Measurements from ENCODE around the gene TPM1.

Gene TPM1

GRCh38 chr15:63083044-63083443 lies 40.5 kb downstream of the TPM1 start:
- Histone ChIP-seq H3K4me3 (ENCODE audit: low read length) (no peak overlapping the region), H3K9ac (ENCODE audit: low read length) (no peak overlapping the region), H3K36me3 (ENCODE audit: control insufficient read depth, insufficient read depth, low read length, severe bottlenecking) (no peaks in the 10 kb centered on the region), H3K4me1 (ENCODE audit: control insufficient read depth, insufficient read depth, low read length) (peaks cover 3% of the 10 kb centered on the region), H3K27me3 (replicated peaks; ENCODE audit: control insufficient read depth, insufficient read depth, low read length) (no peaks in the 10 kb centered on the region), H3K9me3 (ENCODE audit: control insufficient read depth, low read length) (no peaks in the 10 kb centered on the region)
- DNase-seq (ENCODE audit: low read depth), result no peak

GRCh38 chr15:63083541-63083940 lies 41.0 kb downstream of the TPM1 start:
- no peaks in the 10 kb centered on the region for H3K27me3 ChIP-seq (replicated peaks; ENCODE audit: control insufficient read depth, insufficient read depth, low read length)
- no peak overlapping the region for H3K4me3 ChIP-seq (ENCODE audit: low read length)
- peaks cover 3% of the 10 kb centered on the region for H3K4me1 ChIP-seq (ENCODE audit: control insufficient read depth, insufficient read depth, low read length)
- no peak overlapping the region for H3K9ac ChIP-seq (ENCODE audit: low read length)
- no peaks in the 10 kb centered on the region for H3K36me3 ChIP-seq (ENCODE audit: control insufficient read depth, insufficient read depth, low read length, severe bottlenecking)
- DNase-seq (ENCODE audit: low read depth), result no peak
- H3K9me3 ChIP-seq (ENCODE audit: control insufficient read depth, low read length), result no peaks in the 10 kb centered on the region

GRCh38 chr15:63084806-63085205 lies 42.3 kb downstream of the TPM1 start:
- H3K4me3 ChIP-seq (ENCODE audit: low read length), result no peak overlapping the region
- H3K36me3 ChIP-seq (ENCODE audit: control insufficient read depth, insufficient read depth, low read length, severe bottlenecking), result no peaks in the 10 kb centered on the region
- no peak for DNase-seq (ENCODE audit: low read depth)
- H3K9me3 ChIP-seq (ENCODE audit: control insufficient read depth, low read length), result no peaks in the 10 kb centered on the region
- H3K4me1 ChIP-seq (ENCODE audit: control insufficient read depth, insufficient read depth, low read length), result peaks cover 11% of the 10 kb centered on the region
- no peak overlapping the region for H3K9ac ChIP-seq (ENCODE audit: low read length)
- no peaks in the 10 kb centered on the region for H3K27me3 ChIP-seq (replicated peaks; ENCODE audit: control insufficient read depth, insufficient read depth, low read length)

- no peak for DNase-seq (ENCODE audit: low read depth)
Measured at GRCh38 chr15:63085289-63085688, 42.7 kb downstream of the TPM1 start.

GRCh38 chr15:63086271-63086670 lies 43.7 kb downstream of the TPM1 start:
- no peaks in the 10 kb centered on the region for H3K36me3 ChIP-seq (ENCODE audit: control insufficient read depth, insufficient read depth, low read length, severe bottlenecking)

More at GRCh38 chr15:63085289-63085688, 42.7 kb downstream of the TPM1 start:
- Histone ChIP-seq H3K4me3 (ENCODE audit: low read length) (no peak overlapping the region), H3K36me3 (ENCODE audit: control insufficient read depth, insufficient read depth, low read length, severe bottlenecking) (no peaks in the 10 kb centered on the region), H3K27me3 (replicated peaks; ENCODE audit: control insufficient read depth, insufficient read depth, low read length) (no peaks in the 10 kb centered on the region), H3K4me1 (ENCODE audit: control insufficient read depth, insufficient read depth, low read length) (peaks cover 11% of the 10 kb centered on the region), H3K9ac (ENCODE audit: low read length) (no peak overlapping the region), H3K9me3 (ENCODE audit: control insufficient read depth, low read length) (no peaks in the 10 kb centered on the region)

GRCh38 chr15:63086947-63087346 lies 44.4 kb downstream of the TPM1 start:
- no peak overlapping the region for H3K4me3 ChIP-seq (ENCODE audit: low read length)
- no peaks in the 10 kb centered on the region for H3K27me3 ChIP-seq (replicated peaks; ENCODE audit: control insufficient read depth, insufficient read depth, low read length)
- H3K36me3 ChIP-seq (ENCODE audit: control insufficient read depth, insufficient read depth, low read length, severe bottlenecking), result no peaks in the 10 kb centered on the region
- no peak overlapping the region for H3K9ac ChIP-seq (ENCODE audit: low read length)
- peaks cover 11% of the 10 kb centered on the region for H3K4me1 ChIP-seq (ENCODE audit: control insufficient read depth, insufficient read depth, low read length)
- H3K9me3 ChIP-seq (ENCODE audit: control insufficient read depth, low read length), result no peaks in the 10 kb centered on the region
- peak; percentile 33 for DNase-seq (ENCODE audit: low read depth)

More at GRCh38 chr15:63086271-63086670, 43.7 kb downstream of the TPM1 start:
- H3K27me3 ChIP-seq (replicated peaks; ENCODE audit: control insufficient read depth, insufficient read depth, low read length), result no peaks in the 10 kb centered on the region
- no peak overlapping the region for H3K4me3 ChIP-seq (ENCODE audit: low read length)
- DNase-seq (ENCODE audit: low read depth), result no peak
- H3K9ac ChIP-seq (ENCODE audit: low read length), result no peak overlapping the region
- H3K4me1 ChIP-seq (ENCODE audit: control insufficient read depth, insufficient read depth, low read length), result peaks cover 11% of the 10 kb centered on the region
- no peaks in the 10 kb centered on the region for H3K9me3 ChIP-seq (ENCODE audit: control insufficient read depth, low read length)

GRCh38 chr15:63088533-63089245 lies 46.1 kb downstream of the TPM1 start:
- no peaks in the 10 kb centered on the region for H3K9me3 ChIP-seq (ENCODE audit: control insufficient read depth, low read length)
- H3K4me1 ChIP-seq (ENCODE audit: control insufficient read depth, insufficient read depth, low read length), result peaks cover 11% of the 10 kb centered on the region
- H3K9ac ChIP-seq (ENCODE audit: low read length), result no peak overlapping the region
- no peak for DNase-seq (ENCODE audit: low read depth)
- no peaks in the 10 kb centered on the region for H3K36me3 ChIP-seq (ENCODE audit: control insufficient read depth, insufficient read depth, low read length, severe bottlenecking)
- no peaks in the 10 kb centered on the region for H3K27me3 ChIP-seq (replicated peaks; ENCODE audit: control insufficient read depth, insufficient read depth, low read length)
- no peak overlapping the region for H3K4me3 ChIP-seq (ENCODE audit: low read length)

GRCh38 chr15:63089260-63090043 lies 46.9 kb downstream of the TPM1 start:
- Histone ChIP-seq H3K4me1 (ENCODE audit: control insufficient read depth, insufficient read depth, low read length) (peaks cover 17% of the 10 kb centered on the region), H3K36me3 (ENCODE audit: control insufficient read depth, insufficient read depth, low read length, severe bottlenecking) (no peaks in the 10 kb centered on the region), H3K9ac (ENCODE audit: low read length) (no peak overlapping the region), H3K9me3 (ENCODE audit: control insufficient read depth, low read length) (no peaks in the 10 kb centered on the region), H3K4me3 (ENCODE audit: low read length) (no peak overlapping the region), H3K27me3 (replicated peaks; ENCODE audit: control insufficient read depth, insufficient read depth, low read length) (no peaks in the 10 kb centered on the region)
- peak; percentile 72 for DNase-seq (ENCODE audit: low read depth)

GRCh38 chr15:63090472-63090871 lies 47.9 kb downstream of the TPM1 start:
- H3K27me3 ChIP-seq (replicated peaks; ENCODE audit: control insufficient read depth, insufficient read depth, low read length), result no peaks in the 10 kb centered on the region
- peaks cover 17% of the 10 kb centered on the region for H3K4me1 ChIP-seq (ENCODE audit: control insufficient read depth, insufficient read depth, low read length)
- H3K9ac ChIP-seq (ENCODE audit: low read length), result no peak overlapping the region
- no peaks in the 10 kb centered on the region for H3K36me3 ChIP-seq (ENCODE audit: control insufficient read depth, insufficient read depth, low read length, severe bottlenecking)
- no peak overlapping the region for H3K4me3 ChIP-seq (ENCODE audit: low read length)
- no peak for DNase-seq (ENCODE audit: low read depth)
- H3K9me3 ChIP-seq (ENCODE audit: control insufficient read depth, low read length), result no peaks in the 10 kb centered on the region

- H3K27me3 ChIP-seq (replicated peaks; ENCODE audit: control insufficient read depth, insufficient read depth, low read length), result no peaks in the 10 kb centered on the region
- no peak overlapping the region for H3K4me3 ChIP-seq (ENCODE audit: low read length)
- no peaks in the 10 kb centered on the region for H3K36me3 ChIP-seq (ENCODE audit: control insufficient read depth, insufficient read depth, low read length, severe bottlenecking)
- H3K9me3 ChIP-seq (ENCODE audit: control insufficient read depth, low read length), result no peaks in the 10 kb centered on the region
- H3K4me1 ChIP-seq (ENCODE audit: control insufficient read depth, insufficient read depth, low read length), result peaks cover 17% of the 10 kb centered on the region
- H3K9ac ChIP-seq (ENCODE audit: low read length), result no peak overlapping the region
- no peak for DNase-seq (ENCODE audit: low read depth)
Measured at GRCh38 chr15:63090887-63091286, 48.3 kb downstream of the TPM1 start.

- H3K9ac ChIP-seq (ENCODE audit: low read length), result no peak overlapping the region
Measured at GRCh38 chr15:63091679-63092446, 49.3 kb downstream of the TPM1 start.

More at GRCh38 chr15:63091679-63092446, 49.3 kb downstream of the TPM1 start:
- DNase-seq (ENCODE audit: low read depth), result no peak
- Histone ChIP-seq H3K9me3 (ENCODE audit: control insufficient read depth, low read length) (no peaks in the 10 kb centered on the region), H3K27me3 (replicated peaks; ENCODE audit: control insufficient read depth, insufficient read depth, low read length) (no peaks in the 10 kb centered on the region), H3K4me3 (ENCODE audit: low read length) (no peak overlapping the region), H3K36me3 (ENCODE audit: control insufficient read depth, insufficient read depth, low read length, severe bottlenecking) (no peaks in the 10 kb centered on the region), H3K4me1 (ENCODE audit: control insufficient read depth, insufficient read depth, low read length) (peaks cover 15% of the 10 kb centered on the region)
